Activated CD8-positive, alpha-beta memory T cell treated with anti-CD3 and anti-CD28 coated beads for 4 hours (primary cell): ENCODE measurements around the gene DISP3.
"Not testable (repeated sequence)": the region's sequence is repeated elsewhere in the genome, so short reads cannot be mapped to it uniquely, and the experiment has no call there.

Source experiments
- DNase-seq, 2 donors: peaks; one replicate each; pipeline ENCODE4 v3.0.0-alpha.2; 2020; ENCODE audit warnings: low read depth in 2 of 2

Gene DISP3

GRCh38 chr1:11576109-11576875 is 97.3 kb downstream of the DISP3 start:
- no peak for DNase-seq

- DNase-seq, result no peak
These were observed 99.0 kb downstream of the DISP3 start for GRCh38 chr1:11578004-11578403.

GRCh38 chr1:11579506-11579905 is 100.6 kb downstream of the DISP3 start:
- DNase-seq, result no peak

- DNase-seq, result not testable (repeated sequence)
These were observed 101.1 kb downstream of the DISP3 start for GRCh38 chr1:11580049-11580448.

- no peak for DNase-seq
These were observed 102.6 kb downstream of the DISP3 start for GRCh38 chr1:11581445-11581991.

- no peak for DNase-seq
These were observed 106.4 kb downstream of the DISP3 start for GRCh38 chr1:11585389-11585788.
